ENCODE measurements around the gene TPT1.

GRCh38 chr13:45353895-45354294 is 12.9 kb upstream of the TPT1 start:
- TF ChIP-seq CTCF (IDR thresholded peaks at IDR 0.05; ENCODE audit: borderline replicate concordance, extremely low read depth, low read length, poor library complexity, severe bottlenecking) (no peak), EZH2 (IDR thresholded peaks at IDR 0.05; ENCODE audit: borderline replicate concordance, low read depth, low read length, severe bottlenecking) (no peak)

All from DND-41 (cell line).